Right kidney (tissue), 1 donor: ENCODE results near the gene ADIG.

Experiments
- DNase-seq: peaks from one replicate; pipeline ENCODE4 v3.0.0-alpha.2; 2016

Gene ADIG

GRCh38 chr20:38633577-38634093, 52.6 kb downstream of the ADIG start:
- peak; percentile 46 for DNase-seq

GRCh38 chr20:38635721-38636288, 54.8 kb downstream of the ADIG start:
- no peak for DNase-seq
